ENCODE results near the gene TSKU. TPM values are rescaled to one million over a fixed set of nuclear protein-coding genes. Genes with fewer than 3 reads are reported as not detected.

TSKU gene
- total RNA-seq, 2 donors from 2014 or later = 39.6 to 41.3 TPM

- no peaks in the 10 kb centered on the region for H3K27me3 ChIP-seq
- intact Hi-C loops (cut with DNase I) = no loop called here
- H3K4me3 ChIP-seq = no peak overlapping the region
- peaks cover 3% of the 10 kb centered on the region for H3K4me1 ChIP-seq
- peak overlapping the region; percentile 5 for H3K27ac ChIP-seq
- DNase-seq = peak; percentile 87
- H3K36me3 ChIP-seq = no peaks in the 10 kb centered on the region
- H3K9me3 ChIP-seq = no peaks in the 10 kb centered on the region
- H3K9ac ChIP-seq (ENCODE audit: low read depth in 2 of 2, low read length in 2 of 2) = peak overlapping the region in 1 of 2 donors; percentile 52
- TF ChIP-seq CTCF (IDR thresholded peaks at IDR 0.05) = no peak
These were observed 52.9 kb downstream of the TSKU start for GRCh38 chr11:76835928-76836612.

DNA sequence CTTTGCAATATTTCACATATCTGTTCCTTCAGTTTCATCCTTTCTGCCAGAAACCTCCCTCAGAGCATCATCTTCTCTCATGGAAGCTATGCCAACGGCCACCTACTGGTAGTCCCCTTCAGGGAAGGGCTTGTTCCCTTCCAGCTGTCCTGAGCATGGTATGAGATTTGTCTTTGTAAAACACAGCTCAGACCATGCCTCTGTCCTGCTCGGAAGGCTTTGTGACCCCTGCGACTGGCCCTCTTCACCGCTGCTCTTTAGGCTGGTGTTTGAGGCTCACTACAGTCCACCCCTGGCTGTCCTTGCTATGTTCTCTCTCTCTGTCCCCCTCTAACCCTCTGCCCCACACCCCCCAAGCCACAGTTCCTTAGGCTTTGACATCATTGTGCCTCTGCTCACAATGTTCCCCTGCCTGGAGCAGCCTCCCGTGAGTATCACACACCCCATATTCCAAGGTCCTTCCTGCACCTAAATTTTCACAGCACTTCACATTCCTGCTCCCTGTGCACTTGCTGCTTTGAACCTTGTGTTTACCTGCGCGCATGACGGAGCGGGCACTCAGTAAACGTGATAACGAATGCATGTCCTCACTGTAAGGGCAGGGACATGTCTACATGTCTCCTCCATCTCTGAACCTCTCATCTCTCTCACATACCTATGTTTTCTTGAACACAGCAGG, 53.6 kb downstream of the TSKU start:
- Histone ChIP-seq H3K27me3 (no peaks in the 10 kb centered on the region), H3K9ac (ENCODE audit: low read depth in 2 of 2, low read length in 2 of 2) (peak overlapping the region in 1 of 2 donors; percentile 52), H3K27ac (peak overlapping the region; percentile 5), H3K4me3 (no peak overlapping the region), H3K9me3 (no peaks in the 10 kb centered on the region), H3K36me3 (no peaks in the 10 kb centered on the region), H3K4me1 (peaks cover 3% of the 10 kb centered on the region)
- no peak for TF ChIP-seq CTCF (IDR thresholded peaks at IDR 0.05)
- intact Hi-C loops (cut with DNase I) = no loop called here
- peak; percentile 47 for DNase-seq

- H3K4me3 ChIP-seq = no peak overlapping the region
- peak; percentile 25 for DNase-seq
- intact Hi-C loops (cut with DNase I) = no loop called here
- H3K27me3 ChIP-seq = no peaks in the 10 kb centered on the region
- no peak overlapping the region for H3K27ac ChIP-seq
- TF ChIP-seq CTCF (IDR thresholded peaks at IDR 0.05) = no peak
- no peaks in the 10 kb centered on the region for H3K36me3 ChIP-seq
- peak overlapping the region in 1 of 2 donors; percentile 6 for H3K9ac ChIP-seq (ENCODE audit: low read depth in 2 of 2, low read length in 2 of 2)
- H3K4me1 ChIP-seq = peaks cover 3% of the 10 kb centered on the region
- no peaks in the 10 kb centered on the region for H3K9me3 ChIP-seq
These were observed 54.8 kb downstream of the TSKU start for GRCh38 chr11:76837696-76838677.

DNA sequence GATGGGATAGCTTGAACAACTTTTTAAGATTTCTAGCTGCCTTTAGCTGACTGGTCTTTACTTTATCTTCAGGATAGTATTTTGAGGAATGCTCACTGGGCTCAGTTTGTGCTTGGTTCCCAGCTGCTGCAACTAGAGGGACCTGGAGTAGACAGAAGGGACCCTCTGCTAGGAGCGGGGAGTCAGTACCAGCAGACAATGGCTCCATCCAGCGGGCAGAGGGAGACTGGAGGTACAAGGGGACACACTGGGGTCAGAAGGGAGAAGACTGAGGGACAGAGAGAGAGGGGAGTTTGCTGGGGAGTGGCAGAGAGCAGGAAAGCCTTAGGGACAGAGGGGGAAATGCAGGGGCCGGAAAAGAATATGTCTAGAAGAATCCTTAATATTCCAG, 55.5 kb downstream of the TSKU start:
- Histone ChIP-seq H3K4me1 (peaks cover 3% of the 10 kb centered on the region), H3K9ac (ENCODE audit: low read depth in 2 of 2, low read length in 2 of 2) (no peak overlapping the region), H3K36me3 (no peaks in the 10 kb centered on the region), H3K9me3 (no peaks in the 10 kb centered on the region), H3K27ac (no peak overlapping the region), H3K27me3 (no peaks in the 10 kb centered on the region), H3K4me3 (no peak overlapping the region)
- TF ChIP-seq CTCF (IDR thresholded peaks at IDR 0.05) = no peak
- intact Hi-C loops (cut with DNase I) = no loop called here
- DNase-seq = peak; percentile 23

DNA sequence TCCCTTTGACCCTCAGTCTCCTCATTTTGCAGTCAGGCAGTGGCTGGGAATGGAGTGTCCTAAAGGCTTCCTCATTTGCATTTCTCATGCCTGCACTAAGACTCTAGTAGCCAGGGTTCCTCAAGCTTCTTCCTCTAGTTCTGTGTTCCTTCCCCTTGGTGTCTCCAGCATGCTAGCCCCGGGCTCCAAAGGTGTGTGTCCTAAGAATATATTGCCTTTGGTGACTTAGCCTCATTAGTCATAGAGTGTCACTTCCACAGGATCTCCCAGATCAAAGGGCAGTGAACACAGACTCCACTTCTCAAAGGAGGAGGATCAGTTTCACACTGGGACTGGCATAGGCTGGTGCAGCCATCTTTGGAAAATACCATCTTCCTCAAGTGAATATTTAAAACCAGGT, 56.2 kb downstream of the TSKU start:
- DNase-seq = peak; percentile 63
- no peak for TF ChIP-seq CTCF (IDR thresholded peaks at IDR 0.05)
- no peak overlapping the region for H3K4me3 ChIP-seq
- no peaks in the 10 kb centered on the region for H3K36me3 ChIP-seq
- H3K27ac ChIP-seq = no peak overlapping the region
- no peak overlapping the region for H3K9ac ChIP-seq (ENCODE audit: low read depth in 2 of 2, low read length in 2 of 2)
- no peaks in the 10 kb centered on the region for H3K27me3 ChIP-seq
- intact Hi-C loops (cut with DNase I) = no loop called here
- no peaks in the 10 kb centered on the region for H3K9me3 ChIP-seq
- H3K4me1 ChIP-seq = peaks cover 3% of the 10 kb centered on the region
